GM12873 (cell line): ENCODE measurements around the gene FRMPD3.

Experiments
- CTCF ChIP-seq: IDR thresholded peaks from 2 replicates; pipeline ENCODE4 v1.5.1; 2012; ENCODE audit warnings: low read depth, mild to moderate bottlenecking, moderate library complexity, low read length, control low read depth; ENCODE audit not compliant: insufficient read depth; ENCODE audit errors: missing control alignments

The FRMPD3 gene

GRCh38 chrX:107448998-107449835 lies at the start of gene FRMPD3:
Gene FRMPD3, plus strand, starts transcription at chrX:107449652. Its CDS starts 76,937 bp downstream, at chrX:107526589.
- TF ChIP-seq CTCF = no peak

- no peak for TF ChIP-seq CTCF
These were observed 28.9 kb upstream of the FRMPD3 start for GRCh38 chrX:107420571-107420970.

- TF ChIP-seq CTCF = no peak
These were observed 28.1 kb upstream of the FRMPD3 start for GRCh38 chrX:107421337-107421861.

GRCh38 chrX:107429090-107429489 lies 20.4 kb upstream of the FRMPD3 start:
- TF ChIP-seq CTCF = peak; percentile 67

GRCh38 chrX:107440187-107440586 lies 9.3 kb upstream of the FRMPD3 start:
- TF ChIP-seq CTCF = no peak

GRCh38 chrX:107440692-107441091 lies 8.8 kb upstream of the FRMPD3 start:
- no peak for TF ChIP-seq CTCF

- no peak for TF ChIP-seq CTCF
These were observed 6.4 kb upstream of the FRMPD3 start for GRCh38 chrX:107442914-107443527.
